GOT3 (cell line): Measurements from ENCODE around the gene SLC25A28.
"Not testable (repeated sequence)": the region's sequence is repeated elsewhere in the genome, so short reads cannot be mapped to it uniquely, and the experiment has no call there.

Source experiments
- DNase-seq: peaks from one replicate; lab custom pipeline; 2025; ENCODE audit warnings: mixed read lengths; lab: John Stamatoyannopoulos, UW

Gene SLC25A28

DNA sequence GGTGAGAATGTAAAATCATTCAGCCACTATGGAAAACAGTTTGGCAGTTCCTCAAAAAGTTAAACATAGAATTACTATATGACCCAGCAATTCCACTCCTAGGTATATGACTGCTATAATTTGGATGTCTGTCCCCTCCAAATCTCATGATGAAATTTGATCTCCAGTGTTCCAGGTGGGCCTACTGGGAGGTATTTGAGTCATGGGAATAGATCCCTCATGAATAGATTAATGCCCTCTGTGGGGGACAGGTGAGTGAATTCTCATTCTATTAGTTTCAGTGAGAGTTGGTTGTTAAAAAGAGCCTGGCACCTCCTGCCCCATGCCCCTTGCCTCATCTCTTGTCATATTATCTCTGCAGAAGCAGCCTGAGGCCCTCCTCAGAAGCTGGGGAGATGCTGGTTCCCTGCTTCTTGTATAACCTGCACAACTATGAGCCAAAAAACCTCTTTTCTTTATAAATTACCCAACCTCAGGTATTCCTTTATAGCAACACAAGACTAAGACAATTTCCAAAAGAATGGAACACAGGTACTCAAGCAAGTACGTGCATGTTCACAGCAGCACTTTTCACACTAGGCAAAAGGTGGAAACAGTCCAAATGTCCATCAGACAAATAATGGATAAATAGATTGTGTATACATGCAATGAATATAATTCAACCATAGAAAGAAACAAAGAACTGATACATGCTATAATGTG, 8.8 kb upstream of the SLC25A28 start:
- DNase-seq, result no peak

DNA sequence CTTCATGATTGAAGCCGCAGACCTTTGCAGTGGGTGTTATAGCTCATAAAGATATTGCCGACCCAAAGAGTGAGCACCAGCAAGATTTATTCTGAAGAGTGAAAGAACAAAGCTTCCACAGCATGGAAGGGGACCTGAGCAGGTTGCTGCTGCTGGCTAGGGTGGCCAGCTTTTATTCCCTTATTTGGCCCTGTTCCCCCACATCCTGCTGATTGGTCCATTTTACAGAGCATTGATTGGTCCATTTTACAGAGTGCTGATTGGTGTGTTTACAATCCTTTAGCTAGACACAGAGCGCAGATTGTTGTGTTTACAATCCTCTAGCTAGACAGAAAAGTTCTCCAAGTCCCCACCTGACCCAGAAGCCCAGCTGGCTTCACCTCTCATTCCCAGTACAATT, 4.9 kb upstream of the SLC25A28 start:
- not testable (repeated sequence) for DNase-seq

DNA sequence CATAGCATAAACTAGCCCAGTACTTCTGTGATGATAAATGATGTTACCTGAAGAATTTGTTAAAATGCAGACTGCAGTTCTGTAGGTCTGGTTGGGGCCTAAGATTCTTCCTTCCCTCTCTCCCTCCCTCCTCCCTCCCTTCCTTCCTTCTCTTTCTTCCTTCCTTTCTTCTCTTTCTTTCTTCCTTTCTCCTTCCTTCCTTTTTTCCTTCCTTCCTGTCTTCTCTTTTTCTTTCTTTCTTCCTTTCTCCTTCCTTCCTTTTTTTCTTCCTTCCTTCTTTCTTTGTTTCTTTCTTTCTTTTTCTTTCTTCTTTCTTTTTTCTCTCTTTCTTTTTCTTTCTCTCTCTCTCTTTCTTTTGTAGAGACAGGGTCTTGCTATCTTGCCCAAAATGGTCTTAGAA, 3.7 kb upstream of the SLC25A28 start:
- DNase-seq, result no peak

DNA sequence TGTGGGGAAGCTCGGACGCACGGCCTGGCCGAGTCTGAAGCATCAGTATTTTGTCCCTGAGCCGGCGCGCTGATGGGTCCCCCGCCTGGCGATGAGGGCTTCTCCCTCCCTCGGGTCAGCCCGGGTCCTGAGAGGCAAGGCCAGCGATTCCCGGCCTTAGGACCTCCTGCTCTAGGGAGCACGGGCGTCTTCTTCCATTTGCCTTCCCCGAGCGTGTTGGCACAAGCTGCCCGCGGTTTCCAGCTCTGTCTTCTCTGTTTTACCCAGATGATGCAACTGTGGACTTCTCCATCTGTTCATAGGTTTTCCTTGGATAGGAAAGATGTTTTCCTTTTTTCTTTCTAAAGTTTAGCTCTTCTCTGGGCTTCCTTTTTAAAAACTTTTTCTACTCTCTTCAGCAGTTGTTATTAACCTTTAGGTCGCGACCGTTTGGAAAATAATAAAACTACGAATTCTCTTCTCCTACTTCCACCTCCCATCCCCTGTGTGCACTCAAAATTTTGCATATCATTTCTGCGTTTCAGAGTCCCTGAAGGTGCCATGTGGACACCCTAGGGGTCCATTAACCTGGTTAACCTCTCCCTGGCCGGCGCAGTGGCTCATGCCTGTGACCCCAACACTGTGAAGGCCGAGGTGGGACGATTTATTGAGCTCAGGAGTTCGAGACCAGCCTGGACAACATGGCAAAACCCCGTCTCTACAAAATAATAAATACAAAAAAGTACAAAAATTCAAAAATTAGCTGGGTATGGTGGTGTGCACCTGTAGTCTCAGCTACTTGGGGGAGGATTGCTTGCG, 1.4 kb upstream of the SLC25A28 start:
- DNase-seq, result no peak

DNA sequence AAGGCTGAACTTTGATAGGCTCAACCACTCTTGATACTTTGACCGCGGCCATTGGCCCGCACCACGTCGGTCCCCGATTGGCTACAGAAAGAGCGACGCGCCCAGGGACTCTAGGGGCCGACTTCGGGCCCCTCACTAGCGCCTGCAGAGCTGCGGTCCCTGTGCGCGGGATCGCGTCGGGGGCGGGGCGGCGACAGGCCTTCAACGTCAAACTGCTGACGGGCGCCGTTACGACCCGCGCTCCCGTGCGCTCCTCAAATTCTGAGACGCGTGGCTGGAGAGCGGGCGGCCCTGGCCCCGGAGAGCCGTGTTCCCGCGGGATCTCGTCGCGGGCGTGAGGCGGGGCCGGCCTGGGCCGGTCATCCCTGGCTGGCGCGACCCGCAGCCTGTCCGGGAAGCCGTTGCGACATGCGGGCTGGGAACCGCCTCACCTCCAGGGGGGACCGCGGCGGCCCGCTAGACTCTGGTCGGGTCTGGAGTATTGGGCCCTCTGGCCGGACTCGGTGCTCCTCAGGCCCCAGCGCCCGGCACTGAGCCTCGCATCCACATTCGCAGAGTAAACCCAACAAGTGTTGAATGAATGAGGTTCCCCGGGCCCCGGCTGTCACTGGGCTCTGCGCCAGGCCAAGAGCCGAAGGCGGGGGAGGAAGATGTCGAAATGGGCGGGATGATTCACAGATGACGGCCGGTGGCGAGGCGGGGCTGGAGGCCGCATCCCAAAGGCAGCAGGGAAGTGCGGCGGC, 643 bp upstream of the SLC25A28 start:
- peak; percentile 93 for DNase-seq

DNA sequence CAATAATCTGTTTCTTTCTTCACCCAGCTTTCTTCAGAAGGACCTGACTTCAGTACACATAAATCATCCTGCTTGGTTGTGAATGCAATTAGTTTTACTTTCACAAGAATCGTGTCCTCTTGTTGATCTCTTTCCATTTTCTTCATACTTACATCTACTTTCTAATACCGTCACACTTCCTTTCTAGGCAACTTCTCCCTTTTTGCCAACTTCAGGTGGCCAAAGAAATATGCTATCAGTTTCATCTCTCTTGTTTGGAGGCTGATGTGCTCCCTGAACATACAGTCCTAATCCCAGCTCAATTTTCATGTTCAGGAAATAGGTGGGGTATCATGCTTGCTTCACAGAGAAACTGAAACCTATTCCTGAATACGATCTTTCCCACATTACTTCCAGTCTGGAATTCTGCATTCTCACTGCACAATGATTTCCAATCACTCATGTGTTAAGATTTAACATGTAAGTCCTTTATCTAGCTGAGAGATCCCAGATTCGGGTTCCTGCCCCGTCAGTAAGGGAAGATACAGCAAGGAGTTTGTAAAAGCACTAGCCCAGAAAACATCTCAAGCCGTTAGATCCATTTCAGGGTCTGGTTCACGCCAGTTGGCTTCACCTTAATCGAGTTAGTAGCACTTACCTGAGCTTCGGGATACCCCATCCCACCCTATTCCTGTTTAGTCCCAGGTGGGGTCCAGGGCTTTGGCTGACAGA, 994 bp downstream of the SLC25A28 start:
- DNase-seq, result no peak

DNA sequence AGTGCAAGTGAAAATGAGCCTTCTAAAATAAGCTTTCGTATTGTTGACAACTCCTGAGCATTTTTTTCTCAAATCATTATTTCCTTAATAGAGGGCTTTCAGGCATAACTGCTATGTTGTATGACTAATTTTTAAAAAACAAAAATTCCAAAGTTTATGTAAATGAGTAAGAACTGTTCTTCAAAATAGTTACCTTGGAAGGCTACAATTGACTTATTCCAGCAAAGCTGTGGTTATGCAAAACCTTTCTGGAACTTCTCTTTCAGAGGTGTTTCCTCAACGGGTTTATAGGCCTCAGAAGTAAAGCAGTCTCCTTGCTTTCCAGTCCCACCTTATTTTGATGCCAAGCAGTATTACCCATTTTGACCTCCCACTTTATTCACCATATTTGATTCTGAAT, 2.5 kb downstream of the SLC25A28 start:
- DNase-seq, result no peak

DNA sequence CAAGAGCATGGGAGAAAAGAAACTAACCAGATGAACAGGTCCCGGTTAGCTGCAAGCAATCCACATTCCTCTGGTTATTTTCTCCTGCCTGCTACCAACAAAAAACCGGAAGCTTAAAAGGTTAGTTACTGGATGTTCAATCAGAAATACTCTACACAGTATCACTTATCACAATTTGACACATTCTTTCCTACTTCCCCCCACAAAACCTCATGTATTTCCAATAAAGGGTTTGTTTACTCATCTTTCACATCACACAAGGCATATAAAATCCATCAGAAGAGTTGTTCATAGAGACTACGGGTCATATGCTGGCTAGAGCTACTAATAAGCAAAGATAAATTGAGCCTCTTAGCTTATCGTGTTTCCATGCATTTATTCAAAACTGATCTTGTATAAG, 4.8 kb downstream of the SLC25A28 start:
- no peak for DNase-seq

DNA sequence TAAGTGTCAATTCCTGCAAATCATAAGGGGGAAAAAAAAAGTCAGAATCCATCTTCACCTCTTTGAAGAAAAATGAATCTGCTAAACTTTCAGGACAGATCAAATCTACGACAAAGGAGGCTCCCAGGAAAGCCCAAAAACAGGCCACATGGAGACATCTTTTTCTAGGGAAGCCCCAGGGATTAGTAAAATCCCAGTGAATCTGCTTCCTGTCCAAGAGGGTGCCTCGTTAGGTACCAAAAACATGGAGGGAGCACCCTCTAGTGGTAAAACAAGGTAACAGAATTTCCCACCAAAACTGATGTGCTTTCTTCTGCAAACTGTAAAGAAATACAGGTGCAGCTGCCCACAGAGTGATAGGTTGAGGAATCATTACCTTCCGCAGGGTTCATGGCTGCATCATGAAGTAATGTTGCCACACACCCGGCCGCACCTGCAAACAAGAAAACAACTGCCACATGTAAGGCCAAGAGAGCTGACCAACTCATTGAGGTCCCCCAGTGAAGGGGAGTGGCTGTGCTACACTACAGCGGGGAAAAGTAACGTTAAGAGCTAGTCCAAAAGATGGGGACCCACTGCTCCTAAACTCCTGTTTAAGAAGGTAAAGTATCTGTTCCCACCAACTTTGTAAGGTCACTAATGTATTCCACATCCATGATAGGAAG, 7.9 kb downstream of the SLC25A28 start:
- DNase-seq, result no peak

DNA sequence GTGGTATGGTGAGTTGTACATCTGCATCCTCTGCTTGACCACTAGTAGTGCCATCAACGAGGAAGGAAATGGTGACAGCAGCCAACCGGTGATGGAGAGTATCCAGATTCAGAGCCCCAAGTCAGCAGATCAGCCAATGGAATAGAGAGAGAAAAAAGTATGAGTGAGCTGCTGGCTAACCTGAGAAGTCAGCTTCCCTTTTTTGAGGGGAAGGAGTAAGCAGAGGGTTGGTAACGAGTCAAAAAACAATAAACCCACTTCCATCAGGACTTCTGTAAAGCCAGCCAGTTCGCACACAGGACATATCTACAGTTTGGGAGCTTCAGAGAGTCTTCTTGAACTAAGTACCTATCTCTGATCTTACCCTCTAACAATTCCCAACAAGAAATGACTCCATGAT, 8.9 kb downstream of the SLC25A28 start:
- DNase-seq, result no peak

DNA sequence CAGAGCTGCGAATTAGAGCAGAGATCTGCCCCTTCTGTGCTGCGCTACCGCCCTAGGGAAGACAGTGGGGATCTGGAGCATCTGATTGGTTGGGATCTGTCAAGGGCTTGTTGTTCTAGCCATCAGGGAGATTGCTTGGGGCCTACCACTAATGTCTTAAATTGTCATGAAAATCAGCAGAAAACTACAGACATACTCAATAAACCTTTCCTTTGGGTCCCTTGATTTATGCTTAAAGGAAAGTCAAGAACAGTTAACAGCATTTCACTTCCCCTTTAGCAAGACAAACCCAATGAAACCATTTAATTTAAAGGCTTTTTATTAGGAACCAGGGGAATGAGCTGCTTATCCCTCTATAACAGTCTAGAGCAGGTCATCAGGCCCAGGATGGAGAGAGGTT, 10.0 kb downstream of the SLC25A28 start:
- no peak for DNase-seq

DNA sequence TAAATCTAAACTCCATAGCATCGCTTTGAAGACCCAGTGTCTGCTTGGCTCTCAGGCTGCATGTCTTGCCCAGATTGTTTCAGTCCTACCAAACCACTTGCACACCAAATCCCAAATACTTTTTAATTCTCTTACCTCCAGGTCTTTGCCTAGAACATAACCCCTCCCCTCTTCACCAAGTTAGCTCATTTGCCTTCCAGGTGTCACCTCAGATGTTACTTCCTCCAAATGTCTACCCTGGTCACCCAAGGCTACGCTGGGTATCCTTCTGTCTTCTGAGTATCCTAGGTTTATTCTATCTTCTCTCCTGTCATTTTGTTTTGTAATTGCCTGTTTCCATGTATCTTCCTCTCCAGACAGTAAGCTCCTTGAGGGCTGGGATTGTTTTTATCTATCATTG, 11.1 kb downstream of the SLC25A28 start:
- DNase-seq, result no peak

DNA sequence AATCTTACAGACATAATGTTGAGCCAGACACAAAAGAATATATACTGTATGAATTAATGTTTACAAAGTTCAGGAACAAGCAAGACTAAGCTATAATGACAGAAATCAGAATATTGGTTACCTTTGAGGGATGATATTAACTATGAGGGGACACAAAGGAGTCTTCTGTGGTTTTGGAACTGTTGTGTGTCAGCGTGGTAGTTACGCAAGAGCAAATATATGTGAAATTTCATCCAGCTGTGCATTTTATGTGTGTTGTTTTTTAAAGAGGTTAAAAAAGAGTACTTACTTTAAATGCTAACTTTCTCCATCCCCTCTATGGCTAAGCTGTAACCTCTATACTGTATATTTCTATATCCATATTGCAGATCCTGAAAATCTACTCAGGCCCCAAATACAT, 14.9 kb downstream of the SLC25A28 start:
- DNase-seq, result no peak

DNA sequence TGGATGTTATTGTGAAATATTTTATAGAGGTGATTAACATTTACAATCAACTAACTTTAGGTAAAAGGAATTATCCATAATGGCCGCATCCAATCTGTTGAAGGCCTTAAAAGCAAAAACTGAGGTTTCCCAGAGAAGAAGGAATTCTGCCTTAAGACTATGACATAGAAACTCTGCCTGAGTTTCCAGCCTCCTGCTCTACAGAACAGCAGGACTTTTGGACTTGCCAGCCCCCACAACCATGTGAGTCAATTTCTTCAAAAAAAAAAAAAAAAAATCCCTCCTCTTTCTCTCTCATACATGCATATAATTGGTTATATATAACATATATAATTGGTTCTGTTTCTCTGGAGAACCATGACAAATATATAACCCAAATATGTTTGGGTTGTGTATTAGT, 15.4 kb downstream of the SLC25A28 start:
- no peak for DNase-seq

DNA sequence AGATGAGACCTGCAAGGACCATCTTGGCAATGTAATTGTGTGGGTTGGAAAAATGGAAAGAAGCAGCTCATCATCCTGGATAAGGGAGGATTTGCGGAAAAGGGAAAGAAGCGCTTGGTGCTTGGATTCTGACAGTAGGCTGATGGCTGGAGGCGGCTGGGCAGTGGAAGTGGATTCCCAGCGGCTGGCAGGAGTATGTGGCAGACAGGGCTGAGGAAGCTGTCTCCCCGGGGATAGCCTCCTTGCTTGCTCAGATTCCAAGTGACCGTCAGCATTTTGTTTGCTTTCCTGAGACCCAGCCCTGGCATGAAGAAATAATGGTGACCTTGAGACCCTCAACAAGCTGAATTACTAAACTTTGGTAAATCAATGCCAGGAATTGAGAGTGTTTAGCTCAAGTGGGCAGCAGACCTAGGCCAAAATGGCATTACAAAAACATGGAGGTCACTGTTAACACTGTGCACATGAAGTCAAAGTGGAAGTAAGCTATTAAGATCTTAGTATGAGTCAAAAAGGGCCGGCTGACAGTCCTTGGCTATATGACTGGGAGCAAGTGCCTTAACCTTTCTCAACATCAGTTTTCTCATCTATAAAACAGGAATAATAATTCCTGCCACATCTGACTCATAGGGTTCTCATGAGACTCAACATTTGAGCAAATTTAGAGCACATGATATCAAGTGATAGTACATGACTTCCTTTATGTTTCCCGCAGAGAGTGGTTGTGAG, 21.3 kb downstream of the SLC25A28 start:
- DNase-seq, result no peak

DNA sequence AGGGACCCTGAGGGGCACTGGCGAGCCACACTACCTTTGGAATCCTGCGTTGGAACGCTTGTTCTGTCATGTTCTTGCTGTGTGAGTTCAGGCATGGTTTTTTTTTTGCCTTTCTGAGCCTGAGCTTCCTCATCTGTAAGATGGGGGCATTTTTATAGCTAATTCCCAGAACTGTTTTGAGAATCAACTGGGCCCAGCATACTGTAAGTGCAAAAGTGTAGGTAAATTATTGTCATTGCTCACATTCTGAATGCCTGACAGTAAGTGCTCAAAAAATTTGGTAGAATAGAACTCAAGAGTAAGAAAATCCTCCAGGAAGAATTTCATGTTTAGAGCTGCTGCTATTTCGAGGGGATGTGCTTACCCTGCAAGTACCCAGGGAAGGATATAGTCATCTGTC, 22.2 kb downstream of the SLC25A28 start:
- no peak for DNase-seq

DNA sequence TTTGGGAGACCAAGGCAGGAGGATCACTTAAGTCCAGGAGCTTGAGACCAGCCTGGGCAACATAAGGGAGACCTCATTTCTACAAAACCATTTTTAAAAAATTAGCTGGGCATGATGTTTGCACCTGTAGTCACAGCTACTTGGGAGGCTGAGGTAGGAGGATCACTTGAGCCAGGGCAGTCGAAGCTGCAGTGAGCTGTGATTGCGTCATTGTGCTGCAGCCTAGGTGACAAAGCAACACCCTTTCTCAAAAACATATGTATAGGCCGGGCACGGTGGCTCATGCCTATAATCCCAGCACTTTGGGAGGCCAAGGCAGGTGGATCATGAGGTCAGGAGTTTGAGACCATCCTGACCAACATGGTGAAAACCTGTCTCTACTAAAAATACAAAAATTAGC, 23.5 kb downstream of the SLC25A28 start:
- not testable (repeated sequence) for DNase-seq

DNA sequence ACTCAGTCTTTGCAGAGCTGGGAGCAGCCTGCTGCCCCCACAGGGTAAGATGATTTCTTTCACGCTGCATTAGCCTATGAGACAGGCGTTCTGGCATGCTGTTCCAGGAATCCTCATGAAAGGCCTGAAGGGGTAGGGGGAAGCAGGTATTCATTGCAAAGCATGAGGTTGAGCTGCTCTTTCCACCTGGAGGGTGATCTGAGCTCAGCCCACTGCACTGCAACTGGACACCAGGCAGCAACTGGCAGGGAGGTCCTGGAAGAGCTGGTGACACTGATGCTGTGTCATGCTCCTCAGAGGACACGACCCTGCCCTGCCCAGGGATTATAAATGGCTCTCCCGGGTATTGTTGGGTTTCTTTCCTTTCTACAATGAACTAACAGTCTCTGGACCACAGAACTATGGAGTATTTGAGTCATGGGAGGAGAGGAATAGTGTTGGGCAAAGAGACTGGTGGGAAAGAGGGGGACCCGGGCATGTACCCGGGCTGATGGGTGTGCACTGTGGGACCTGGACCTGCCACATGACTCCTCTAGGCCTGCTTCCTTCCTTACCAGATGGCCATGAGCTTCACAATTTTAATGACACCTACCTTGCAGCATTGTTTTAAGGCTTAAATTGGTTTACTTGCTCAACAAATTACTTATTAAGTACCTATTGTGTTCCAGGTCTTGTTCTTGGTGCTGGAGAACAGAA, 24.3 kb downstream of the SLC25A28 start:
- DNase-seq, result no peak

DNA sequence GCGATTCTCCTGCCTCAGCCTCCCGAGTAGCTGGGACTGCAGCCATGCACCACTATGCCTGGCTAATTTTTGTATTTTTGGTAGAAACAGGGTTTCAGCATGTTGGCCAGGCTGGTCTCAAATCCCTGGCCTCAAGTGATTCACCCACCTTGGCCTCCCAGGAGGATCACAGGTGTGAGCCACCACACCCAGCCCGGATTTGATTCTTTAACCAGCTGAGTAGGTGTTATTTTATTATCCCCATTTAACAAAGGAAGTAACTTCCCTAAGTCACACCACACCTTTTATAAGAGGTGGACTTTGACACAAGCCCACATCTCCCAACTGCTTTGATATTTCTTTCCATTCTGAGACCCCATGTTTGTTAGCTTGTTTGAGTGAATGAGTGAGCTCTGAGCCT, 25.0 kb downstream of the SLC25A28 start:
- no peak for DNase-seq

DNA sequence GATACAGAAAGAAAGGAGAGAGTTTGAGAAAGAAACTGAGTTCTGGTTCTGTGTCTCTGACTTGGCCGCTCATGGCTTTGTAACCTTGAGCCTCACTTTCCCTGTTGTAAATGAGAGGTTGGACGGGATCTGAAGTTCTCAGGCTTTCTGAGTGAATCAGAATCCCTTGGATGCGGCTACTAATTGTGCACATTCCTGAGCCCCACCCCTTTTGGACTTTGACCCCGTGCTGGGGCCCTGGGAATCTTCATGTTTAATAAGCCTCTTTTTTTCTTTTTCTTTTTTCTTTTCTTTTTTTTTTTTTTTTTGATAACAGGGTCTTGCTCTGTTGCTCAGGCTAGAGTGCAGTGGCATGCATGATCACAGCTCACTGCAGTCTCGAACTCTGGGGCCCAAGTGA, 26.9 kb downstream of the SLC25A28 start:
- DNase-seq, result no peak
